BLaER1 (cell line): ENCODE results near the gene GTF2A1.
A peak's percentile ranks its signal among the peaks of the same experiment; 100 is the strongest.
"Not testable (repeated sequence)": the region's sequence is repeated elsewhere in the genome, so short reads cannot be mapped to it uniquely, and the experiment has no call there.

Experiments used
- H3K27ac ChIP-seq: shearing (Covaris generic); formaldehyde crosslinking; 2 replicates; pipeline ENCODE4 v1.8.1; 2022
- H3K27me3 ChIP-seq: shearing (Covaris generic); formaldehyde crosslinking; 2 replicates; pipeline ENCODE4 v1.8.1; 2022
- H3K36me3 ChIP-seq: shearing (Covaris generic); formaldehyde crosslinking; 2 replicates; pipeline ENCODE4 v1.8.1; 2022
- H3K4me1 ChIP-seq: shearing (Covaris generic); formaldehyde crosslinking; 2 replicates; pipeline ENCODE4 v1.8.1; 2022
- H3K4me2 ChIP-seq: shearing (Covaris generic); formaldehyde crosslinking; 2 replicates; pipeline ENCODE4 v1.8.1; 2022
- H3K4me3 ChIP-seq: shearing (Covaris generic); formaldehyde crosslinking; 2 replicates; pipeline ENCODE4 v1.8.1; 2022
- H3K9ac ChIP-seq: shearing (Covaris generic); formaldehyde crosslinking; 2 replicates; pipeline ENCODE4 v1.8.1; 2022
- H3K9me3 ChIP-seq: shearing (Covaris generic); formaldehyde crosslinking; 2 replicates; pipeline ENCODE4 v1.8.1; 2022
- H4K20me1 ChIP-seq: shearing (Covaris generic); formaldehyde crosslinking; 2 replicates; pipeline ENCODE4 v1.8.1; 2022
- Cebpa-rat ChIP-seq: shearing (Covaris generic); IDR thresholded peaks from 2 replicates; pipeline ENCODE4 v1.8.1; 2022

The GTF2A1 gene

GRCh38 chr14:81234278-81234677 is 13.5 kb upstream of the GTF2A1 start:
- no peaks in the 10 kb centered on the region for H4K20me1 ChIP-seq
- H3K4me2 ChIP-seq: no peak overlapping the region

DNA sequence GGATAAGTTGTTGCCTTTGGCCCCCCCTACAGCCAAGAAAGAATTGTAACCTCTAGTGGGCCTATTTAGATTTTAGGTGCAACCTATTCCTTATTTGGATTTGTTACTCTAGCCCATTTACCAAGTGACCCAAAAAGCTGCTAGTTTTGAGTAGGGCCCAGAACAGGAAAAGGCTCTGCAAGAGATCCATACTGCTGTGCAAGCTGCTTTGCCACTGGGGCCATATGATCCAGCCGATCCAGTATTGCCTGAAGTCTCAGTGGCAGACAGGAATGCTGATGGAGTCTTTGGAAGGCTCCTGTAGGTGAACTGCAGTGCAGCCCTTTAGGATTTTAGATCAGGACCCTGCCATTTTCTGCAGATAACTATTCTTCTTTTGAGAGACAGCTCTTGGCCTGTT is 12.9 kb upstream of the GTF2A1 start:
- Histone ChIP-seq H3K4me3 (no peak overlapping the region), H4K20me1 (no peaks in the 10 kb centered on the region), H3K4me2 (no peak overlapping the region), H3K9me3 (peaks cover 16% of the 10 kb centered on the region; the same call in 1 of the 2 replicates), H3K9ac (no peak overlapping the region), H3K27me3 (no peaks in the 10 kb centered on the region), H3K4me1 (no peaks in the 10 kb centered on the region; the same call in 1 of the 2 replicates), H3K36me3 (no peaks in the 10 kb centered on the region), H3K27ac (no peak overlapping the region)
- TF ChIP-seq Cebpa-rat: no peak

More at GRCh38 chr14:81234278-81234677, 13.5 kb upstream of the GTF2A1 start:
- Histone ChIP-seq H3K27ac (no peak overlapping the region), H3K4me3 (no peak overlapping the region), H3K9ac (no peak overlapping the region), H3K4me1 (no peaks in the 10 kb centered on the region; the same call in 1 of the 2 replicates), H3K36me3 (no peaks in the 10 kb centered on the region), H3K9me3 (peaks cover 16% of the 10 kb centered on the region; the same call in 1 of the 2 replicates), H3K27me3 (no peaks in the 10 kb centered on the region)
- TF ChIP-seq Cebpa-rat: no peak

- H3K4me1 ChIP-seq: no peaks in the 10 kb centered on the region; the same call in 1 of the 2 replicates
- no peak overlapping the region for H3K9ac ChIP-seq
- H3K4me3 ChIP-seq: no peak overlapping the region
- H3K9me3 ChIP-seq: 0 out of 2 replicates have a peak, but pooled peaks cover 10% of the 10 kb centered on the region
- H3K4me2 ChIP-seq: no peak overlapping the region
- no peaks in the 10 kb centered on the region for H3K27me3 ChIP-seq
- H3K36me3 ChIP-seq: no peaks in the 10 kb centered on the region
- H3K27ac ChIP-seq: no peak overlapping the region
- H4K20me1 ChIP-seq: no peaks in the 10 kb centered on the region
- no peak for TF ChIP-seq Cebpa-rat
These were observed 10.8 kb upstream of the GTF2A1 start for GRCh38 chr14:81231540-81231939.

GRCh38 chr14:81224222-81224621 is 3.5 kb upstream of the GTF2A1 start:
- Histone ChIP-seq H3K9ac (no peak overlapping the region), H3K27me3 (no peaks in the 10 kb centered on the region), H3K27ac (no peak overlapping the region), H4K20me1 (no peaks in the 10 kb centered on the region), H3K36me3 (no peaks in the 10 kb centered on the region), H3K4me2 (no peak overlapping the region), H3K9me3 (no peaks in the 10 kb centered on the region), H3K4me1 (peaks cover 10% of the 10 kb centered on the region), H3K4me3 (no peak overlapping the region)
- TF ChIP-seq Cebpa-rat: no peak

- not testable (repeated sequence) for H4K20me1 ChIP-seq, H3K9ac ChIP-seq, H3K4me3 ChIP-seq, H3K27ac ChIP-seq, H3K27me3 ChIP-seq, H3K4me2 ChIP-seq, H3K36me3 ChIP-seq, H3K9me3 ChIP-seq
- H3K4me1 ChIP-seq: peaks cover 10% of the 10 kb centered on the region
These were observed 3.0 kb upstream of the GTF2A1 start for GRCh38 chr14:81223788-81224187.

- no peak overlapping the region for H3K9ac ChIP-seq
- H3K36me3 ChIP-seq: no peaks in the 10 kb centered on the region
- no peak overlapping the region for H3K4me3 ChIP-seq
- H3K4me2 ChIP-seq: no peak overlapping the region
- TF ChIP-seq Cebpa-rat: no peak
- H3K27ac ChIP-seq: no peak overlapping the region
- no peaks in the 10 kb centered on the region for H4K20me1 ChIP-seq
- no peaks in the 10 kb centered on the region for H3K27me3 ChIP-seq
- no peaks in the 10 kb centered on the region for H3K9me3 ChIP-seq
- peaks cover 21% of the 10 kb centered on the region for H3K4me1 ChIP-seq
These were observed 1.9 kb upstream of the GTF2A1 start for GRCh38 chr14:81222691-81223090.

DNA sequence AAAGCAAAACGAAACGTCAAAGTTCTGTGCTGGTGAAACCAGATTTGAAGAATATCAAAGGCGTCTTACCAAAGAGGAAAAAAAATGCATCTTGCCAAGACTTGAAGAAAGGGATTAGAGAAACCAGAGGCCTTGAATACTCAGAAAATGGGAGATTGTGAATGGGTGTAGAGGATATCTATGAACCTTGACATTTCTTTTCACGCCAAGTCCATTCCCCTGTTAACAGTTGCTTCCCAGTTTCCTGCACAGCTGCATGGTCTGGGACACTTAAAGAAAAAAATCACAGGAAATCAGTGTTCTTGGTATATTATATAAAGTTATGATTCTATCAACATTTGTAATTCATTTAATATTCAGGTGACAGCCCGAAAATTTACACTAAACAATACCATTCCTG is 1.4 kb upstream of the GTF2A1 start:
- Histone ChIP-seq H3K36me3 (no peaks in the 10 kb centered on the region), H3K4me2 (peak overlapping the region; percentile 84), H3K27ac (peak overlapping the region; percentile 95), H4K20me1 (no peaks in the 10 kb centered on the region), H3K4me3 (peak overlapping the region; percentile 90), H3K9me3 (no peaks in the 10 kb centered on the region), H3K27me3 (no peaks in the 10 kb centered on the region), H3K9ac (no peak overlapping the region), H3K4me1 (peaks cover 27% of the 10 kb centered on the region)
- no peak for TF ChIP-seq Cebpa-rat

DNA sequence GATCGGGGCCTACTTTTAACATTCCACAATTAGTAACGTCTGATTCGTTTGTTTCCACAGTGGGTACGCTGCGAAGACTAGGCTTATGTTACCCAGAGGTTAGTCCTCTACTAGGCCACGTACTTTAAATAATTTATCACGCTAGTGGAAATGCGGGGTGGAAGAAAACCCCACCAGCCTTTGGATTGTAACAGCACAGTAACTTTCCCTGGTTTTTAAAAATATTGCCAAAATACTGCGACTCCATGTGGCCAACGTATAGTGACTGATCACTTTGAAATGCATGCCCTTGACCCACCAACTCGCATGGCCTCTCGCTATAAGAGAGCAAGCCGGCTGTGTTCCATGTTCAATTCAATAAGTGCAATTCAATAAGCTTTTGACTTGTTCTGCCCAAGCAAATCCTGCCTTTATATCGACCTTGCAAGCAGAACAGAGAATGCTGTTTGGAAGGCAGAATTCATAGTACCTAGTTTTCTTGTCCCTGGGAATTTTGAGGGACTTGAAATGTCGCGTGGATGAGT is 882 bp upstream of the GTF2A1 start:
- TF ChIP-seq Cebpa-rat: no peak
- H3K36me3 ChIP-seq: 0 out of 2 replicates have a peak, but pooled peaks cover 3% of the 10 kb centered on the region
- peak overlapping the region; percentile 85 for H3K9ac ChIP-seq
- no peaks in the 10 kb centered on the region for H3K9me3 ChIP-seq
- H3K4me3 ChIP-seq: peak overlapping the region; percentile 90
- H4K20me1 ChIP-seq: no peaks in the 10 kb centered on the region
- peak overlapping the region; percentile 95 for H3K27ac ChIP-seq
- H3K4me2 ChIP-seq: peak overlapping the region; percentile 84
- peaks cover 32% of the 10 kb centered on the region for H3K4me1 ChIP-seq
- no peaks in the 10 kb centered on the region for H3K27me3 ChIP-seq

DNA sequence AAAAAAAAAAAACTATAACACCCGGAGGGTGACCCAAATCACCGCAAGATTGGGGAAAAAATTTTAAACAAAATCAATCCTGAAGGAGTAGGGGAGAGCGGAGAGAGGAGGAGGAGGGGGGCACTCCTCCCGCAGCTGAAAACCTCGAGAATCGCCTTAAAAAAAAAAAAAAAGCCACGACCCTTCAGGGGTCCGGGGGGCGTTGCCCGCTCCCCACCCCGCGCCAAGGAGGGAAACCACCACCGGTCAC is 254 bp downstream of the GTF2A1 start:
- peaks cover 12% of the 10 kb centered on the region for H3K36me3 ChIP-seq
- H3K9ac ChIP-seq: peak overlapping the region; percentile 100
- no peaks in the 10 kb centered on the region for H3K9me3 ChIP-seq
- H3K27ac ChIP-seq: peak overlapping the region; percentile 99
- no peak for TF ChIP-seq Cebpa-rat
- peaks cover 39% of the 10 kb centered on the region for H3K4me1 ChIP-seq
- H3K4me3 ChIP-seq: peak overlapping the region; percentile 90
- no peaks in the 10 kb centered on the region for H3K27me3 ChIP-seq
- no peaks in the 10 kb centered on the region for H4K20me1 ChIP-seq
- peak overlapping the region; percentile 11; the same call in 1 of the 2 replicates for H3K4me2 ChIP-seq

DNA sequence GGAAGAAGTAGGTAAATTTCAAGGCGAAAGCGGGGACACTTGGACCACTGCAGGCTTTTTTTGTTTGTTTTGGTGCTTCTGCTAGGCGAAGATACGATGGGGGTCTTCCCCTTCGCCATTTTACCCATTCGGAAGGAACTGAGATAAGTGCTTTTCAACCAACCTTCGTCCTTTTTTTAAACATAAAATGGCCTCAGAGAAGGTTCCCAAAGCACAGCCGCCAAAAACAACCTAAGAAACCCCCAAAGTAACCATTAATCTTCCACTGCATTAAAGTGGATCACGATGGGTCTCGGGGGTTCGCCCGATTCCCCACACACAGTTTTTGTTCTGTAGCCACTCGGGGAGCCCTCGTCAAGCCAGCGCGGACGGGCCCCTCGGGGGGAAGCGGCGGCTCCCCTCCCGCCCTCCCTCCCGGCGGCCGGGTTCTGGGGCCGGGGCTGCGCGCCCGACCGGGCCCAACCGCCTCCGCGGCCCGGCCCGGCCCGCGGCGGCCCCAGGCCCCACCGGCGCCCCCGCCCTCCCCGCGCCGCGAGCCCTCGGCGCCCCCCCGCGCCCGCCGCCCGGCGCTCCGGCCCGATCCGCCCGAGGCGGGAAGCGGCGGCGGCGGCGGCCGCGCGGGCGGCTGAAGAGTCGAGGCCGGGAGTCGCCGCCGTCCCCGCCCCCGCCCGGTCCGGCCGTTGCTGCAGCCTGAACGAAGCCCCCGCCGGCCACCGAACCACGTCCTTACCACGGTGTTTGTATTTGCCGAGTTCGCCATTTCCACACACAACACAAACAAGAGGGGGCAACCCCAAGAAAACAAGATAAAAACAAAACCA is 790 bp downstream of the GTF2A1 start:
- Histone ChIP-seq H3K27me3 (no peaks in the 10 kb centered on the region), H3K9ac (peak overlapping the region; percentile 100), H3K4me1 (peaks cover 39% of the 10 kb centered on the region), H4K20me1 (no peaks in the 10 kb centered on the region), H3K9me3 (no peaks in the 10 kb centered on the region), H3K4me2 (peak overlapping the region; percentile 62), H3K4me3 (peak overlapping the region; percentile 90), H3K36me3 (peaks cover 17% of the 10 kb centered on the region), H3K27ac (peak overlapping the region; percentile 99)
- TF ChIP-seq Cebpa-rat: no peak
